ENCODE measurements around the gene HACD3. TPM values are rescaled to one million over a fixed set of nuclear protein-coding genes. Genes with fewer than 3 reads are reported as not detected.

Gene HACD3
- total RNA-seq, 4 donors from 2014 or later = 20.2 to 144 (median 34.6) TPM

DNA sequence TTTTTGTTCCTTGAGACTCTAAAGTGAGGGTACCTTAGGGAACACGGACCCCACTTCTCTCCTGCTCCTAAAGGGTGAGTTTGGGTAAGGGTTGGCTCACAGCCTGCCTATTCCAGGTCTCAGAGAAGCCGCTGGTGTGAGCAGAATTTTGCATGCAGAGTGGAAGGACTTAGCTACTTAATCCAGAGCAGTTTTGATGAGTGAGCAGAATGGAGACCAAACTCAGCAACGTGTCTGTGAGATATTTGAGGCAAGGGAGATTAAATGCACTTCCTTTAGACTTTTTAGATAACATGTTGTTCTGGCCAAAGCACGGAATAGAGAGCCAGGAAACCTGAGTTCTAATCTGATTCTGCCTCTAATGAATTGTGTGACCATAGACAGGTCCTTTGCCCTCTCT is 96.6 kb downstream of the HACD3 start:
- intact Hi-C loops (cut with DNase I; ENCODE audit: low total_unique reads) = no loop called here
- no peak overlapping the region for H3K27ac ChIP-seq
- no peak for DNase-seq
- TF ChIP-seq, protein P1, sequence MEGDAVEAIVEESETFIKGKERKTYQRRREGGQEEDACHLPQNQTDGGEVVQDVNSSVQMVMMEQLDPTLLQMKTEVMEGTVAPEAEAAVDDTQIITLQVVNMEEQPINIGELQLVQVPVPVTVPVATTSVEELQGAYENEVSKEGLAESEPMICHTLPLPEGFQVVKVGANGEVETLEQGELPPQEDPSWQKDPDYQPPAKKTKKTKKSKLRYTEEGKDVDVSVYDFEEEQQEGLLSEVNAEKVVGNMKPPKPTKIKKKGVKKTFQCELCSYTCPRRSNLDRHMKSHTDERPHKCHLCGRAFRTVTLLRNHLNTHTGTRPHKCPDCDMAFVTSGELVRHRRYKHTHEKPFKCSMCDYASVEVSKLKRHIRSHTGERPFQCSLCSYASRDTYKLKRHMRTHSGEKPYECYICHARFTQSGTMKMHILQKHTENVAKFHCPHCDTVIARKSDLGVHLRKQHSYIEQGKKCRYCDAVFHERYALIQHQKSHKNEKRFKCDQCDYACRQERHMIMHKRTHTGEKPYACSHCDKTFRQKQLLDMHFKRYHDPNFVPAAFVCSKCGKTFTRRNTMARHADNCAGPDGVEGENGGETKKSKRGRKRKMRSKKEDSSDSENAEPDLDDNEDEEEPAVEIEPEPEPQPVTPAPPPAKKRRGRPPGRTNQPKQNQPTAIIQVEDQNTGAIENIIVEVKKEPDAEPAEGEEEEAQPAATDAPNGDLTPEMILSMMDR (IDR thresholded peaks at IDR 0.05) = no peak
- TF ChIP-seq POLR2A (IDR thresholded peaks at IDR 0.05) = no peak
- no peaks in the 10 kb centered on the region for H3K9me3 ChIP-seq
- no peak overlapping the region for H3K4me3 ChIP-seq
- H3K27me3 ChIP-seq = no peaks in the 10 kb centered on the region
- no peaks in the 10 kb centered on the region for H3K36me3 ChIP-seq
- no peaks in the 10 kb centered on the region for H3K4me1 ChIP-seq

Small RNAs within 50 kb of the gene (small RNA-seq; reads per million reads assigned to genes)
- gene RF00019 (not detected), gene RNU6-19P (not detected)

Other genes starting within 250 kb of the HACD3 start
- gene PARP16, start 243.6 kb upstream of the HACD3 start, total RNA-seq = 10 to 100 TPM in 1 of 4 donors, 1 to 10 TPM in 3; 2.3 to 14.7 (median 6.5) TPM
- gene RNU5A-1, start 234.4 kb upstream of the HACD3 start, total RNA-seq = not detected
- gene RNU5B-1, start 225.8 kb upstream of the HACD3 start, total RNA-seq = 10 to 100 TPM in 1 of 4 donors, not detected in 3; 34.0 TPM
- 1 to 10 TPM in 1 of 4 donors, under 1 TPM in 1, not detected in 2; 0.82 to 5.5 TPM for gene IGDCC3, start 152.5 kb upstream of the HACD3 start, total RNA-seq
- gene IGDCC4, start 107.5 kb upstream of the HACD3 start, total RNA-seq = 10 to 100 TPM in 1 of 4 donors, 1 to 10 TPM in 2, under 1 TPM in 1; 0.26 to 31.3 (median 4.4) TPM
- gene DPP8, start 12.8 kb upstream of the HACD3 start, total RNA-seq = 10 to 100 TPM; 19.4 to 76.1 (median 36.8) TPM
- 10 to 100 TPM; 15.9 to 48.2 (median 28.5) TPM for gene INTS14, start 80.7 kb downstream of the HACD3 start, total RNA-seq
- gene SLC24A1, start 91.5 kb downstream of the HACD3 start, total RNA-seq = 10 to 100 TPM in 2 of 4 donors, 1 to 10 TPM in 2; 2.0 to 12.3 (median 8.8) TPM